ENCODE data around the gene DGKH.

- TF ChIP-seq TAF1 (IDR thresholded peaks at IDR 0.05; ENCODE audit: low read depth) (no peak), POLR2AphosphoS5 (IDR thresholded peaks at IDR 0.05) (peak; percentile 68), CTCF (IDR thresholded peaks at IDR 0.05; ENCODE audit: poor library complexity, severe bottlenecking) (peak; percentile 9), EZH2 (IDR thresholded peaks at IDR 0.05; ENCODE audit: borderline replicate concordance, insufficient read depth, low read length, poor library complexity, severe bottlenecking) (no peak), EP300 (conservative IDR thresholded peaks at IDR 0.05; ENCODE audit: poor library complexity, severe bottlenecking) (peak; percentile 71), MXI1 (conservative IDR thresholded peaks at IDR 0.05; ENCODE audit: poor library complexity, severe bottlenecking) (peak; percentile 98), RAD21 (conservative IDR thresholded peaks at IDR 0.05) (peak; percentile 39)
These were observed 223.1 kb downstream of the DGKH start for GRCh38 chr13:42271337-42272114.

Measured in neural cell (in vitro differentiated cells).